HG02798 (cell line): ENCODE data around the gene ENO1.
"Not testable (repeated sequence)": the region's sequence is repeated elsewhere in the genome, so short reads cannot be mapped to it uniquely, and the experiment has no call there.

Source experiments
- ATAC-seq: cut with Tn5 transposase; IDR thresholded peaks from one replicate; pipeline ENCODE4 v1.9.1; 2021; ENCODE audit warnings: mild to moderate bottlenecking; ENCODE audit not compliant: unreplicated experiment, poor library complexity

The ENO1 gene

GRCh38 chr1:8878448-8878697 lies at the start of gene ENO1:
ENO1 (minus strand) TSS chr1:8878686; CDS start chr1:8874908, 3,778 bp downstream.
- no peak for ATAC-seq

GRCh38 chr1:8926707-8927694 lies 48.5 kb upstream of the ENO1 start:
- no peak for ATAC-seq

GRCh38 chr1:8925960-8926359 lies 47.5 kb upstream of the ENO1 start:
- no peak for ATAC-seq

DNA sequence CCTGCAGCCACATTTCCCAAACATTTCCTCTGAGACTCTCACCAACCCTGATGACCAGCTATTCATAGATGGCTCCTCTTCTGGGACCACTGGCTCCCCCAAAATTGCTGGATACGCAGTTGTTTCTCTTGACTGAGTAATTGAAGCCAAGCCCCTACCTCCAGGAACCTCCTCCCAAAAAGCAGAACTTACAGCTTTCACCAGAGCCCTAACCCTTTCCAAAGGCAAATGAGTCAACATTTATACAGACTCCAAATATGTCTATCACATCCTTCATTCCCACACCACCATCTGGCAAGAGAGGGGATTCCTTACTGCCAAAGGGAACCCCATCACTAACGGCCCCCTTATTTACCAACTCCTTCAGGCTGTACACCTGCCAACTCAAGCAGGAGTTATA lies 46.9 kb upstream of the ENO1 start:
- no peak for ATAC-seq

GRCh38 chr1:8922962-8923361 lies 44.5 kb upstream of the ENO1 start:
- no peak for ATAC-seq

DNA sequence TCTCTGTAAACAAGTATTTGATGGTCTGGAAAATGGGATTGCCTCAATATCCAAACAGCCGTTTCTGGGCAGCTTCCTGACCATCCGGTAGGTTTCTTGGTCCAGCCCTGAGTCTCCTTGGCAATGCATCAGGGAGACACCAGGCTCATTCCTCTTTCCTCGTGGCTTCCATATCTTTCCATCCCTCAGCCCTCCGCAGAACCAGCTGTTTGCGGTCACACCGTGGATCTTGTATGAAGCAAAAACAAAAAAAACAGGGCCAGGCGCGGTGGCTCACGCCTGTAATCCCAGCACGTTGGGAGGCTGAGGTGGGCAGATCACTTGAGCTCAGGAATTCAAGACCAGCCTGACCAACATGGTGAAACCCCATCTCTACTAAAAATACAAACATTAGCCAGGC lies 39.0 kb upstream of the ENO1 start:
- ATAC-seq: not testable (repeated sequence)

DNA sequence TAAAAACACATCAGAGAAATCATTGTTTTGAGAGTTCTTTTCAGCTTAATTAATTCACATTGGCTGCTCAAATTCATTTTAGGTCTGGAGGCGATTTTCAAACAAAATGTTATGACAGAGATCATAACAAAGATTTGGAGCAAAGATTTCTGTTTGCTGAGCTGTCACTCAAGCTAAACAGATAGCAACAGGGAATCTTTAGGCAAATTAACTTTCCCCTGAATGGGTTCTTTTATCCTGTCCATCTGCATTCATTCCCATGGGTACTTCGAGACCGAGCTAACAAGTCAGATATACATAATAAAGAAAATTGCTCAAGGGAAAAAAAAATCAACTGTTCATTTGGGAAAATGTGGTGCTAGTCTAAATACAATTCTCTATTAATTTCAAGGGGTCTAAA lies 37.0 kb upstream of the ENO1 start:
- ATAC-seq: no peak

DNA sequence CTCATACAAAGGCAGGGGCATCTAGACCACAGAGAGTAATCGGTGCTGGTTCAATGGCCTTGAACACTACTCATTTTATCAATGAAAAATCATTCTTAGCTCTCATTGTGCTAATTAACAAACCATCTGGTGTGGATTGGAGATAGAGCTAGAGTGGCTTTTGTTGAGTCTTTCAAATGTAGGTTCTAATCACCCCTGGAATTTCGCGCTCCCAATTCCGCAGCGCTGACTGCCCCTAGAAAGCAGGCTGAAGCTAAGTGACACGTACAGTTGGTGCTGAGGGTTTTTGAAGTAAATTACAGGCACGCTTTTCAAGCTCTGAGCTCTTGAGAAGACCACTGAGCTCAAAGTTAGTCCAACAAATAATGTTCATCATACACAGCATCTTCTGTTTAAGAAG lies 36.0 kb upstream of the ENO1 start:
- no peak for ATAC-seq

GRCh38 chr1:8913457-8913856 lies 35.0 kb upstream of the ENO1 start:
- no peak for ATAC-seq

GRCh38 chr1:8911416-8912309 lies 33.2 kb upstream of the ENO1 start:
- ATAC-seq: no peak

DNA sequence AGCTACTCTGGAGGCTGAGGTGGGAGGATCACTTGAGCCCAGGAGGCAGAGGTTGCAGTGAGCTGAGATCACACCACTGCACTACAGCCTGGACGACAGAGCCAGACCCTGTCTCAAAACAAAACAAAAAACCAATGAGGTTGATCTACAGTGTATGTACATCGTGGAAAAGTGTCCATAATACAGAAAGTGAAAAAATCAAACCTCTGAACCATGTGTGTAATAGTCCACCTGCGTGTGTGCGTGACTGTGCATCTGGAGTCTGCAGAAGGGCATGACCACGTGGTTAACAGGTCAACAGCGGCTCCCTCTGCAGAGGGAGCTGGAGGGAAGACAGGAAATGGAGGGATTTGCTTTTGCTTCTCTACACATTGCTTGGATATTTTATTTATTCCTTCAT lies 32.4 kb upstream of the ENO1 start:
- no peak for ATAC-seq

DNA sequence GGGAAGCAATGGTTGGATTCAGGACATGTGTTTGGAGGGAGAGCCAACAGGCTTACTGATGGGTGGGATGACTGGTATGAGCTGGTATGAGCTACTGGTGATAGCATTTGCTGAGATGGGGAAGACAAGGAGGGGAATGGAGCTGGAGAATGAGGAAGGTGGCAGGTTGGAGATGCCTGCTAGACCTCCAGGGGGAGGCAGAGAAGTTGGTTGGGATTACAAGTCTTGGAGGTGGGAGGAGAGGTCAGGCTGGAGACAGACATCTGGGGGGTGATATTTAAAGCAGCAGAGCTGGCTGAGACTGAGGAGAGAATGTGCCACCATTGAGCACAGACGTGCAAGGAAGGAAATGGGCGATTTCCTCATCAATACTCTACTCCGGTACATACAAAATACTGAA lies 31.8 kb upstream of the ENO1 start:
- no peak for ATAC-seq

DNA sequence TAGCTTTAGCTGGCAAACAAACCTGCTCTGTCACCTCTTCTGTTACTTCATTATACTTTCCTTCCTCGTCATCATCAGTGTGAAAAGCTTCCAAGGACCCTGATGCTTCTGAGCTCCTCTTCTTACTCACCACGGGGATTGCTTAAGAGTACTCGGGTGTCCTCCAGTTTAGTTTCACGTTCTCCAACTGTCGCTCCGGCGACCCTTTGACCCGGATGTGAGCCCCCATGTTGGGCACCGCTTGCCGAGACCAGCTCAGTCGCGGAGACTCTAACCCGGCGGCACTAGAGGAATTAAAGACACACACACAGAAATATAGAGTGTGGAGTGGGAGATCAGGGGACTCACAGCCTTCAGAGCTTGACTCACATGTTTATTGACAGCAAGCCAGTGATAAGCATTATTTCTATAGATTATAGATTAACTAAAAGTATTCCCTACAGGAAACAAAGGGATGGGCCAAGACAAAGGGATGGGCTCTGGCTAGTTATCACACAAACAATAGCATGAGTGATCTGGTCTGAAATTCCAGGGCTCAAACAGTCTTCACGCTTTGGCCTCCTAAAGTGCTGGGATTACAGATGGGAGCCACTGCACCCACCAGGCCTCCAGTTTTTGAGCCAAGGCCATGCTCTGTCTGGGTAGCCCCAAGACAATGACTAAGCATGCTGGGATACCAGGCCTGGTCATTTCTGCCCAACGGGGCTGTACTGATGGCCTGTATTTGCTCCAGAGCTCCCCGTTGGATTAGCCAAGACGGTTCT lies 30.1 kb upstream of the ENO1 start:
- no peak for ATAC-seq

- ATAC-seq: no peak
These were observed 27.2 kb upstream of the ENO1 start for GRCh38 chr1:8905582-8906191.

GRCh38 chr1:8903908-8904650 lies 25.6 kb upstream of the ENO1 start:
- no peak for ATAC-seq

DNA sequence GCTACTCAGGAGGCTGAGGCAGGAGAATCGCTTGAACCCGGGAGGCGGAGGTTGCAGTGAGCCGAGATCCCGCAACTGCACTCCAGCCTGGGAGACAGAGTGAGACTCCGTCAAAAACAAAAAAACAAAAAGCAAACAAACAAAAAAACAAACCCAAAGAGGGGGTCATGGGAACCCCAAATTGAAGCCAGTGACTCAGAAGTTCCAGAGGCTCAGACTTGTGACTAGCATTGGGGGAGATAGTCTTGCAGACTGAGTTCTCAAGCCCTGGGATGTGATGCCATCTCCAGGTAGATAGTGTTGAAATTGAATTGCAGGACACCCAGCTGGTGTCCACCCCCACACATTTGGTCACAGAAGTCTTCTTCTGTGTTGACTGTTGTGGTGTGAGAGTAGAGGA lies 24.9 kb upstream of the ENO1 start:
- no peak for ATAC-seq

GRCh38 chr1:8902765-8903164 lies 24.3 kb upstream of the ENO1 start:
- no peak for ATAC-seq

- ATAC-seq: not testable (repeated sequence)
These were observed 22.2 kb upstream of the ENO1 start for GRCh38 chr1:8900684-8901083.

- ATAC-seq: no peak
These were observed 20.6 kb upstream of the ENO1 start for GRCh38 chr1:8899046-8899445.

- not testable (repeated sequence) for ATAC-seq
These were observed 19.9 kb upstream of the ENO1 start for GRCh38 chr1:8898418-8898817.
